Ascending aorta (tissue), 2 donors: ENCODE data around the gene ALOXE3. TPM values are rescaled to one million over a fixed set of nuclear protein-coding genes. Genes with fewer than 3 reads are reported as not detected.

Source experiments
- DNase-seq, 2 donors: peaks; one replicate each; pipeline ENCODE4 v3.0.0-alpha.2; 2019; ENCODE audit warnings: low spot score in 2 of 2
- H3K27ac ChIP-seq, 2 donors: fragments of 200-600 bp; sonication (generic); one replicate each; pipeline ENCODE4 v1.5.1; 2016 to 2017; ENCODE audit warnings: mild to moderate bottlenecking in 1 of 2
- H3K27me3 ChIP-seq: fragments of 200-600 bp; sonication (generic); one replicate; pipeline ENCODE4 v1.5.1; 2017
- H3K36me3 ChIP-seq, 2 donors: fragments of 200-600 bp; sonication (generic); one replicate each; pipeline ENCODE4 v1.5.1; 2016
- H3K4me1 ChIP-seq, 2 donors: fragments of 200-600 bp; sonication (generic); one replicate each; pipeline ENCODE4 v1.5.1; 2016 to 2017; ENCODE audit warnings: mild to moderate bottlenecking in 1 of 2
- H3K4me3 ChIP-seq, 2 donors: fragments of 200-600 bp; sonication (generic); one replicate each; pipeline ENCODE4 v1.5.1; 2016 to 2017; ENCODE audit warnings: mild to moderate bottlenecking in 1 of 2
- H3K9me3 ChIP-seq, 2 donors: fragments of 200-600 bp; sonication (generic); one replicate each; pipeline ENCODE4 v1.5.1; 2016
- intact Hi-C: fragments of 100-400 bp; cut with DNase I; formaldehyde crosslinking; loops from one replicate; pipeline ENCODE4 v1.15.1; 2023
- total RNA-seq: library from RNA; depleted of rRNA; stranded (reverse); fragments of >200 nt; gene quantifications from one replicate; pipeline ENCODE4 v1.1.0, GENCODE V29; 2016
- TF ChIP-seq, protein P1 (sequence below), 3 experiments: fragments of 200-600 bp in 2 of 3; fragments of 450-650 bp in 1 of 3; sonication (generic) in 2 of 3; IDR thresholded peaks; one replicate each; pipeline ENCODE4 v1.5.1; 2016 to 2019; ENCODE audit warnings: antibody characterized with exemption in 3 of 3, mild to moderate bottlenecking in 1 of 3, moderate library complexity in 1 of 3

Gene ALOXE3
- total RNA-seq, 1 donor from 2014 or later = not detected

DNA sequence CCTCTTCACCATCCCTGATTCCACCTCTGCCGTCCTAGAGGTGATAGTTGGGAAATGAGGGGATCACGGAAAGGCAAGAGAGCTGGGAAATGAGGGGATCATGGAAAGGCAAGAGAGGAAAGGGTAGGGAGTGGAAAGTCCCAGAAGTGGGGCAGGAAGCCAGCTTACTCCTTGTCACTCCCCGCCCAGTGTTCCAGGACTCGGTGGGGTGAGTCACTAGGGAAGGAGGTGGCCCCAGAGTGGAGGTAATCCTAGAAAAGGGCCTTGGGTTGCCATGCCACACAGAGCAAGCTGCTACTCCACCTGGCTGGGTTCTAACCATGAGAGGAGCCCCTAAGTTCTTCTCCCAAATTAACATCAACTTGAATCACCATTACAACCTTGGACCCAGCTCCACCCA lies 14.8 kb downstream of the ALOXE3 start:
- Histone ChIP-seq H3K36me3 (no peaks in the 10 kb centered on the region), H3K9me3 (no peaks in the 10 kb centered on the region), H3K4me3 (no peak overlapping the region), H3K27ac (no peak overlapping the region), H3K4me1 (no peaks in the 10 kb centered on the region), H3K27me3 (no peaks in the 10 kb centered on the region)
- TF ChIP-seq, protein P1, sequence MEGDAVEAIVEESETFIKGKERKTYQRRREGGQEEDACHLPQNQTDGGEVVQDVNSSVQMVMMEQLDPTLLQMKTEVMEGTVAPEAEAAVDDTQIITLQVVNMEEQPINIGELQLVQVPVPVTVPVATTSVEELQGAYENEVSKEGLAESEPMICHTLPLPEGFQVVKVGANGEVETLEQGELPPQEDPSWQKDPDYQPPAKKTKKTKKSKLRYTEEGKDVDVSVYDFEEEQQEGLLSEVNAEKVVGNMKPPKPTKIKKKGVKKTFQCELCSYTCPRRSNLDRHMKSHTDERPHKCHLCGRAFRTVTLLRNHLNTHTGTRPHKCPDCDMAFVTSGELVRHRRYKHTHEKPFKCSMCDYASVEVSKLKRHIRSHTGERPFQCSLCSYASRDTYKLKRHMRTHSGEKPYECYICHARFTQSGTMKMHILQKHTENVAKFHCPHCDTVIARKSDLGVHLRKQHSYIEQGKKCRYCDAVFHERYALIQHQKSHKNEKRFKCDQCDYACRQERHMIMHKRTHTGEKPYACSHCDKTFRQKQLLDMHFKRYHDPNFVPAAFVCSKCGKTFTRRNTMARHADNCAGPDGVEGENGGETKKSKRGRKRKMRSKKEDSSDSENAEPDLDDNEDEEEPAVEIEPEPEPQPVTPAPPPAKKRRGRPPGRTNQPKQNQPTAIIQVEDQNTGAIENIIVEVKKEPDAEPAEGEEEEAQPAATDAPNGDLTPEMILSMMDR (IDR thresholded peaks at IDR 0.05) = no peak
- DNase-seq = no peak
- intact Hi-C loops = no loop called here

DNA sequence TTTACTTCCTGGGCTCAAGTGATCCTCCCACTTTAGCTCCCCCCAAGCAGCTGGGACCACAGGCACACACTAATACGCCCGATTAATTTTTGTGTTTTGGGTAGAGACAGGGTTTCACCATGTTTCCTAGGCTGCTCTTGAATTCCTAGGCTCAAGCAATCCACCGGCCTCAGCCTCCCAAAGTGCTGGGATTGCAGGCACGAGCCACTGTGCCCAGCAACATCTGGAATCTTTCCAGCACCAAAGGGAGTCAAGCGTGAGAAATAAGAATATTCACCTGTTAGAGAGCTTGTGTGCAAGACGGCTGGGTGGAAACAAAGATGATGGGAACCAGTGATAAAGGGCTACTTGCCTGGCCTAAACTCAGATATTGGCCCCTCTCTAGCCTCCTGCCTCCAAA lies 16.6 kb downstream of the ALOXE3 start:
- H3K4me3 ChIP-seq = no peak overlapping the region
- TF ChIP-seq, protein P1 (IDR thresholded peaks at IDR 0.05) = no peak
- H3K4me1 ChIP-seq = no peaks in the 10 kb centered on the region
- no peaks in the 10 kb centered on the region for H3K27me3 ChIP-seq
- DNase-seq = no peak
- intact Hi-C loops = no loop called here
- H3K36me3 ChIP-seq = no peaks in the 10 kb centered on the region
- no peaks in the 10 kb centered on the region for H3K9me3 ChIP-seq
- H3K27ac ChIP-seq = no peak overlapping the region

DNA sequence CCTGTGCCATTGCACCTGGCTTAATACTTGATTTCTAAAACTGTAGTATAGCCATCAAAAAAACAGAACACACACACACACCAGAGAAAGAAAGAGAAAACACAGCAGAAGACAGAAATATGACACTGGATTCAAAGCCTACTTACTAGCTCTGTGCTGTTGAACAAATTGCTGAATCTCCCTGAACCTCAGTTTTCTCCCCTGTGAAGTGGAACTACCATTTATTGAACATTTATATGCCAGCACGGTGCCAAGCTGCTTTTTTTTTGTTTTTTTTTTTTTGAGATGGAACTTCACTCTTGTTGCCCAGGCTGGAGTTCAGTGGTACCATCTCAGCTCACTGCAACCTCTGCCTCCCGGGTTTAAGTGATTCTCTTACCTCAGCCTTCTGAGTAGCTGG lies 17.6 kb downstream of the ALOXE3 start:
- Histone ChIP-seq H3K27ac (no peak overlapping the region), H3K4me3 (no peak overlapping the region), H3K9me3 (no peaks in the 10 kb centered on the region), H3K27me3 (no peaks in the 10 kb centered on the region), H3K36me3 (no peaks in the 10 kb centered on the region), H3K4me1 (no peaks in the 10 kb centered on the region)
- no peak for DNase-seq
- intact Hi-C loops = no loop called here
- TF ChIP-seq, protein P1 (IDR thresholded peaks at IDR 0.05) = no peak

DNA sequence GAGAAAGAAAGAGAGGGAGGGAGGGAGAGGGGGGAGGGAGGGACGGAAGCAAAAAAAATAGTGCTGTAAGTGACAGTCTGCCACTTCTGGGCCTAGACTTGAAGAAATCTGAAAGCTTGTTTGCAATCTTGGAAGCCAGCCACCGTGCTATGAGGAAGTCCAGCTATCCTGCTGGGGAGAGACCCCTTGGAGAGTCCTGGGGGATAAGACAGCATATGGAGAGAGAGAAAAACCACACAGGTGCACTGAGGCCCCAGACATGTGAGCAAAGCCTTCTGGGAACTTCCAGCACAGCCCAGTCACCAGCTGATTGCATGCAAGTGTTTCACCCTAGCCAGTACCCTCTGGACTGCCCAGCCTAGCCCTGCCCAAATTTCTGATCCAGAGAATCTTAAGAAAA lies 18.2 kb downstream of the ALOXE3 start:
- Histone ChIP-seq H3K27me3 (no peaks in the 10 kb centered on the region), H3K4me1 (no peaks in the 10 kb centered on the region), H3K4me3 (no peak overlapping the region), H3K27ac (no peak overlapping the region), H3K36me3 (no peaks in the 10 kb centered on the region), H3K9me3 (no peaks in the 10 kb centered on the region)
- TF ChIP-seq, protein P1 (IDR thresholded peaks at IDR 0.05) = no peak
- no peak for DNase-seq
- intact Hi-C loops = no loop called here

DNA sequence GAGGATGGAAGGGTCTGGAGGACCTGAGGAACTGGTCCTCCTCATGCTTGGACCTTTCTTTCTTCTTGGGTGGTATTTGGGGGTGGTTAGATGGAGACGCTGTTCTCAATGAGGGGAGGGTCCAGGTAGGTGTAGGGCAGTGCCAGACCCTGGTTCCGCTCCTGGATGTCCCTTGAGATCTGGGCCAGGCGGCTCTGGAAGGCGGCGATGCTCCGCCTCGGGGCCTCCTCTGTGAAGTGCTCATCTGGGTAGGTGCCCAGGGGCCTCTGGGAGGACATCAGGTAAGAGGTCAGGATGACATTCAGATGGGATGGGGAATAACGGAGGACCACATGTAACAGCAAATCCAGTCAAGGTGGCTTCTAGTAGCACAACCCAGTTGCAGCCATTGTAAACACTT lies 21.8 kb downstream of the ALOXE3 start:
- TF ChIP-seq, protein P1 (IDR thresholded peaks at IDR 0.05) = no peak
- Histone ChIP-seq H3K4me1 (no peaks in the 10 kb centered on the region), H3K27ac (no peak overlapping the region), H3K36me3 (no peaks in the 10 kb centered on the region), H3K27me3 (no peaks in the 10 kb centered on the region), H3K9me3 (no peaks in the 10 kb centered on the region), H3K4me3 (no peak overlapping the region)
- DNase-seq = no peak
- intact Hi-C loops = no loop called here

DNA sequence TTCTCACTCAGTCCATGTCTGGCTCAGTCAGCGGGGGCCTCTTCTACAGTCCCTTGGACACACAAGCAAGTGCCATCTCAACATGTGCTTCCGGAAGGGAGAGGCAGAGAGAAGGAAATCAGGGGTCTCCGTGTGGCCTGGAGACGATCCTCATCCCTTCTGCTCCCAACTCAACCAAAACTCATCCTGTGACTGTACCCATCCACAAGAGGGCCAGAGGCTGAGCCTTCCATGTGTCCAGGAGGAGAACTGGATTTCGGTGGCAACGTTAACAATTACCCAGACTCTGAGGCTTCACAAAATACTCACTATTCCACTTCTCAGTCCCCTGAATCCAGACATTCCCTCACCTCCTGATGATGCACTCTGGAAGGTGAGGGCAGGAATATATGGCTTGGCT lies 23.0 kb downstream of the ALOXE3 start:
- no peak for DNase-seq
- Histone ChIP-seq H3K36me3 (no peaks in the 10 kb centered on the region), H3K4me3 (no peak overlapping the region), H3K4me1 (no peaks in the 10 kb centered on the region), H3K9me3 (no peaks in the 10 kb centered on the region), H3K27me3 (no peaks in the 10 kb centered on the region), H3K27ac (no peak overlapping the region)
- TF ChIP-seq, protein P1 (IDR thresholded peaks at IDR 0.05) = no peak
- intact Hi-C loops = no loop called here
